Erythroblast (primary cell): Measurements from ENCODE around the gene CASZ1.

Source experiments
- DNase-seq, 2 experiments: peaks; one replicate each; lab custom pipeline; 2025; lab: John Stamatoyannopoulos, UW
- GATA1 ChIP-seq: IDR thresholded peaks from 2 replicates; pipeline ENCODE4 v1.6.1; 2011; ENCODE audit warnings: low read depth, mild to moderate bottlenecking, control low read depth, low read length, moderate library complexity
- POLR2A ChIP-seq: IDR thresholded peaks from 2 replicates; pipeline ENCODE4 v1.6.1; 2011; ENCODE audit warnings: mild to moderate bottlenecking, low read length

CASZ1 gene

GRCh38 chr1:10799726-10800125 lies 3.3 kb upstream of the CASZ1 start:
- no peak for DNase-seq
- no peak for TF ChIP-seq POLR2A
- TF ChIP-seq GATA1: no peak

GRCh38 chr1:10795276-10796021 lies 997 bp downstream of the CASZ1 start:
- TF ChIP-seq POLR2A: no peak
- no peak for TF ChIP-seq GATA1
- DNase-seq: no peak

- TF ChIP-seq GATA1 (no peak), POLR2A (no peak)
- no peak for DNase-seq
Observed at GRCh38 chr1:10794724-10795275, 1.6 kb downstream of the CASZ1 start.

- TF ChIP-seq POLR2A (no peak), GATA1 (no peak)
- no peak for DNase-seq
Observed at GRCh38 chr1:10793129-10793651, 3.3 kb downstream of the CASZ1 start.

GRCh38 chr1:10791105-10791951 lies 5.1 kb downstream of the CASZ1 start:
- TF ChIP-seq GATA1 (no peak), POLR2A (no peak)
- DNase-seq: no peak

GRCh38 chr1:10789803-10790702 lies 6.4 kb downstream of the CASZ1 start:
- DNase-seq: no peak
- TF ChIP-seq GATA1 (no peak), POLR2A (no peak)

- TF ChIP-seq POLR2A: no peak
- no peak for TF ChIP-seq GATA1
- DNase-seq: no peak
Observed at GRCh38 chr1:10789047-10789791, 7.2 kb downstream of the CASZ1 start.

- DNase-seq: no peak
- TF ChIP-seq POLR2A (no peak), GATA1 (no peak)
Observed at GRCh38 chr1:10788592-10789006, 7.8 kb downstream of the CASZ1 start.

GRCh38 chr1:10787286-10787685 lies 9.2 kb downstream of the CASZ1 start:
- TF ChIP-seq GATA1: no peak
- TF ChIP-seq POLR2A: no peak
- no peak for DNase-seq

- TF ChIP-seq POLR2A (no peak), GATA1 (no peak)
- DNase-seq: no peak
Observed at GRCh38 chr1:10785728-10786638, 10.5 kb downstream of the CASZ1 start.

GRCh38 chr1:10784998-10785727 lies 11.3 kb downstream of the CASZ1 start:
- TF ChIP-seq GATA1 (no peak), POLR2A (no peak)
- DNase-seq: no peak
